ENCODE results near the gene MACROH2A1.

GRCh38 chr5:135367554-135367953, 31.5 kb downstream of the MACROH2A1 start:
- no peak for TF ChIP-seq BACH2 (CRISPR knock-in tag; IDR thresholded peaks at IDR 0.05; ENCODE audit: borderline replicate concordance)
- no peak for TF ChIP-seq ESRRG (CRISPR knock-in tag; IDR thresholded peaks at IDR 0.05)
- TF ChIP-seq PATZ1 (CRISPR knock-in tag; IDR thresholded peaks at IDR 0.05; ENCODE audit: borderline replicate concordance): no peak
- no peak for TF ChIP-seq TOX (CRISPR knock-in tag; IDR thresholded peaks at IDR 0.05; ENCODE audit: borderline replicate concordance)
- no peak for TF ChIP-seq POU6F1 (CRISPR knock-in tag; IDR thresholded peaks at IDR 0.05; ENCODE audit: borderline replicate concordance, low read depth)
- TF ChIP-seq SNAI2 (CRISPR knock-in tag; IDR thresholded peaks at IDR 0.05): no peak

Measured in SK-N-SH treated with all-trans-retinoic acid at 6 μM for 48 hours (cell line).